B cell (primary cell): ENCODE measurements around the gene TMEM35B.

Experiments used
- EZH2 ChIP-seq: IDR thresholded peaks from 2 replicates; pipeline ENCODE4 v1.6.1; 2012; ENCODE audit warnings: borderline replicate concordance, low read depth, mild to moderate bottlenecking, moderate library complexity, low read length; ENCODE audit not compliant: insufficient read depth, poor library complexity, severe bottlenecking
- TF ChIP-seq, protein P1 (sequence below): fragments of 200-600 bp; IDR thresholded peaks from one replicate; pipeline ENCODE4 v1.8.0; 2022; ENCODE audit warnings: antibody characterized with exemption, mild to moderate bottlenecking

DNA sequence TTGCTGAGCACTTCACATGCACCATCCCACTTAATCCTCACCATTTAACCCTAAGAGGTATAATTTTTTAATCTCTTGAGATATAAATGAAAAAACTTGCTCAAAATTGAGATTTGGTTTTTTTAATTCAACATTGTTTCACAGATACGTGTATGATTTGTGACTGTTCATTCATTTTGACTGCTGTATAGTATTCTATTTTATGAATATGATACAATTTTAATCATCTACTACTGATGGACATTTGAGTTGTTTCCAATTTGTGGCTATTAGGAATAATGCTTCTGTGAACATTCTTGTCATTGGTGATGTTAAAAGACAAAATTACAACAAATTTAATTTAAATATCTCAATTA lies 47.2 kb upstream of the TMEM35B start:
- TF ChIP-seq, protein P1, sequence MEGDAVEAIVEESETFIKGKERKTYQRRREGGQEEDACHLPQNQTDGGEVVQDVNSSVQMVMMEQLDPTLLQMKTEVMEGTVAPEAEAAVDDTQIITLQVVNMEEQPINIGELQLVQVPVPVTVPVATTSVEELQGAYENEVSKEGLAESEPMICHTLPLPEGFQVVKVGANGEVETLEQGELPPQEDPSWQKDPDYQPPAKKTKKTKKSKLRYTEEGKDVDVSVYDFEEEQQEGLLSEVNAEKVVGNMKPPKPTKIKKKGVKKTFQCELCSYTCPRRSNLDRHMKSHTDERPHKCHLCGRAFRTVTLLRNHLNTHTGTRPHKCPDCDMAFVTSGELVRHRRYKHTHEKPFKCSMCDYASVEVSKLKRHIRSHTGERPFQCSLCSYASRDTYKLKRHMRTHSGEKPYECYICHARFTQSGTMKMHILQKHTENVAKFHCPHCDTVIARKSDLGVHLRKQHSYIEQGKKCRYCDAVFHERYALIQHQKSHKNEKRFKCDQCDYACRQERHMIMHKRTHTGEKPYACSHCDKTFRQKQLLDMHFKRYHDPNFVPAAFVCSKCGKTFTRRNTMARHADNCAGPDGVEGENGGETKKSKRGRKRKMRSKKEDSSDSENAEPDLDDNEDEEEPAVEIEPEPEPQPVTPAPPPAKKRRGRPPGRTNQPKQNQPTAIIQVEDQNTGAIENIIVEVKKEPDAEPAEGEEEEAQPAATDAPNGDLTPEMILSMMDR, result no peak
- TF ChIP-seq EZH2, result no peak
